GM19025 (cell line): ENCODE data around the gene COPG1.
A peak's percentile ranks its signal among the peaks of the same experiment; 100 is the strongest.

Experiments
- ATAC-seq: cut with Tn5 transposase; IDR thresholded peaks from one replicate; pipeline ENCODE4 v1.9.1; 2021; ENCODE audit warnings: mild to moderate bottlenecking, low read depth, moderate library complexity; ENCODE audit not compliant: unreplicated experiment

The COPG1 gene

DNA sequence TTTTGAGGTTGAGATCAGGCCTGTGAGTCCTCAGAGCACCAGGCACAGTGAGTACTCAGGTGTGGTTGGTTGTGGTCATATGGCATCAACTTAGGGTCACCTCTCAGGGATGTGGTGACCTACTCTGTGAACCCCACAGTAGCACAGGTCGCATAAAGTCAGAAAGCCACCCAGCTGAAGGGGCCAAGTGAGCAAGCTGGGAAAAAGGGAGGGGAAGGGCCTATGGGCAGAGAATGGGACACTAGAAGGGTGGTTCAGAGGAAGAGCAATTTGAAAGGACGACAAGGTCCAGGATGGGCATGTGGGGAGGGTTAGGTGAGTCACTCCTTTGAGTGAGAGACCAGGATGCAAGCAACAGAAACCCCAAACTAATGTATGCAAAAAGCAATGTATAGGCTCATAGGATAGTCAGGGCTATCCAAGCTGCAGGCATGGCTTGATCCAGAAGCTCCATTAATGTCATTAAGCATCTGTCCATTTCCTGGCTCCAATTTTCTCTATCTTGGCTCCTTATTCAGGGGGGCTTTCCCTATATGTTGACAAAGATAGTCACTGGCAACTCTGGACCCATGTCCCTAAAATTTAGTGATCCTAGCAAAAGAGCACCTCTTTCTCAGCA is 62.7 kb downstream of the COPG1 start:
- ATAC-seq = no peak

DNA sequence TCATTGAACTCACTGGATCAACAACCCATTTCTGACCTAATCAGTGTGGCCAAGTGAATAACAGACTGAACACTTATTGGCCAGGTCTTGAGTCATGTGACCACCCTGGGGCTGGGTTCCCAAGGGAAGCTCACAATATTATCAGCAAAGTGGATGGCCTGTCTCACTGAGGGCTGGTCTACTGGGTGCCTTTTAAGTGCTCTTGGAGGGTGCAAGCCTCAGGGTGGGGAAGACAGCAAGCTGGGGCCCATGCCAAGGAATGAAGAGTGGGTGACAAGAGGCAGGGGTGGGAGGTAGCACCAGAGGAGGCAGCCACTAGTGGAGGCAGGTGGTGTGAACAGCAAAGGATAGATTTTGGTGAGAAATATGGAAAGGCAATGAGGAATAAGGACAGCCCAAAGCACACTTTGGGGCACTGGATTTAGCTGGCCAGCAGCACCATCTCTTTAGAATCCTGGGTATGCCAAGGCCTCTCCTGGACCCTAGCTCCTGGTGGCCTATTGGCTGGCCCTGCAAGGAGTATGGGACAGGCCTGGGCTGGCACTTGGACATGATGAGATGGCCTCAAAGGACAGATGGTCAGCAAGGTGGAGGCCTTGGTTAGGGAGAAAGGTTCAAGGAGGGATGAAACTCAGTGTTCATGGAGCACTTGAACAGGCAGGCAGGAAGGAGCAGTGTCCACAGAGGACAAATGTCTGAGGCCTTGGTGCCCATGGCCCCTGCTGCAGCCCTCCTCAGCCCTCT is 63.4 kb downstream of the COPG1 start:
- no peak for ATAC-seq

DNA sequence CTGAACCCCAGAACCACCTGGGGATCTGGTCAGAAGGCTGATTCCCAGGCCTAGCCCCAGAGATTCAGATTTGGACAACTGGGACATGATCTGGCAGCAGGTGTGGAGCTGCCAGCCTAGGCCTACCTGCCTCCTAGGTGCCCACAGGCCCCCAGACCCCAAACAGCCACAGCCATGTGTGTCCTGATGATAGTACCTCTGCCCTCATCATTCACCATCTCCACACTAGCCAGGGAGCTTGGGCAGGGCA is 63.9 kb downstream of the COPG1 start:
- no peak for ATAC-seq

GRCh38 chr3:129313665-129314385 is 64.4 kb downstream of the COPG1 start:
- ATAC-seq = no peak

- ATAC-seq = no peak
Observed at GRCh38 chr3:129314386-129315222, 65.2 kb downstream of the COPG1 start.

GRCh38 chr3:129315223-129315997 is 66.0 kb downstream of the COPG1 start:
- ATAC-seq = no peak

- no peak for ATAC-seq
Observed at GRCh38 chr3:129315998-129316247, 66.5 kb downstream of the COPG1 start.

- ATAC-seq = peak; percentile 30
Observed at GRCh38 chr3:129316248-129317013, 67.0 kb downstream of the COPG1 start.

DNA sequence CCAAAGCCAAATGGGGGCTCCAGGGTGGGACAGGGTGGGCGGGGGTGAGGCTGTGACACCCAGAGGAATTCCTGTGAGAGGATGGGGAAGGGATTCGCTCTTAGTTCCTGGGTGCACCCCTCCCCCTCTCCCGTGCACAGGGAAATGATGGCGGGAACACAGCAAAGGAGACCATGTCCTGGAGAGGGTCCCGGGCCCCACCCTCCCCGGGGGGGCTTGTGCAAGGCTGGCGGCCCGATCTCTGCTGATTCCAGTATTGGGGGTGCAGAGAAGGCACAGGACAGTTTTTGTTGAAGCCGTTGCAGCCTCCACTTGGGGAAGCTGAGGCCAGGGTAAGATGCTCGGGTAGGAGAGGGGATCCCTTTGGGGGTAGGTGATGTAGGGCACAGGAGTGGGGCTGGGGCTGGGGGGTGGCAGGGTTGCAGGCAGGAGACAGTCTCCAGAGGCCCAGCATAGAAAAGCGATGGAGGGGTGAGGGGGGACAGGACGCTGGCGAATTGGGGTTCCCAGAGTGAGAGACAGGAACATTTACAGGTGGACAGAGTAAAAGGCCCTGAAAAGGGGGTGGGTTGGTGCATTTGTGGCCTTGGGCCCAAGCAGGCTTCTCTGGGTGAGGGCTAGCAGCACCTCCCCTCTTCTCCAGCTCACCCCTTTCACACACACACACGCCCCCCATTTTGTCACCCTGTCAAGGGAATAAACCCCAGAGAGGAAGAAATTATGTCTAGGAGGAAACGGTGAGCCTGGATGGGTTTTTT is 67.8 kb downstream of the COPG1 start:
- ATAC-seq = no peak

DNA sequence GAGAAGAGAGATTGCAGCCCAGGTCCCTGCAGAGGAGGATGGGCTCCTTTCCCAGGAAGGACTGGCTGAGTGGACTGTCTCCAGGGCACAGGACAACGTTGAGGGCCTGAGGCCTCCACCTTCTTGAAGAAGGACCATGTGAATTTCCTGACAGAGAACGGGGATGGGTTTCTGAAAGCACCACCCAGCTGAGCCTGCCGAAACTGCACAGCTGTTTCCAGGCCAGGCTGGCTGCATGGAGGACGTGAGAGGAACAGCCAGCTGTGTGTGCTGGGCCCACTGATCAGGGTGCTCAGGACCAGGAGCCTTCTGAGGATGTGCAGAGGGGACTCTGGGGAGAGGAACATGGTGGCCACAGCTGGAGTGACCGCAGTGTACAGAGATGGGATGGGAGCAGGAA is 68.4 kb downstream of the COPG1 start:
- ATAC-seq = no peak

DNA sequence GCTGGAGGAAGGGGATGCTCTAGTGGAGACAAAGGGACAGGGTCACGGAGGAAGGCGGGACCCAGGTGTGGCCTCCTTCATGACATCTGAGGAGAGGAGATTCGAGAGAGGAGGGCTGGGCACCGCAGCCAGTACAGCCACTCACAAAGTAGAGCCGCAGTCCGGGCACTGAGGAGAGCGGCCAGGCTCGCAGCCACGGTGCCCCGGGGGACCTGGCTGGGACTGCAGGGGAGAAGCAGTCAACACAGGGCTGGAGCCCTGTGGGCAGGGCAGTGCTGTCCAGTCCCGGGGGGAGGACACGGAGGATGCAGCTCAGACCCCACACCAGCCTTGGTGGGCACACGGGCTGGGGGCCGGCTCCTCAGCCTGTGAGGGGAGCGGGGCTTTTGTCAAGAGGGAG is 69.5 kb downstream of the COPG1 start:
- ATAC-seq = no peak

- ATAC-seq = no peak
Observed at GRCh38 chr3:129320261-129320660, 70.9 kb downstream of the COPG1 start.

GRCh38 chr3:129320825-129321487 is 71.5 kb downstream of the COPG1 start:
- ATAC-seq = no peak

- ATAC-seq = no peak
Observed at GRCh38 chr3:129321887-129322286, 72.5 kb downstream of the COPG1 start.

- no peak for ATAC-seq
Observed at GRCh38 chr3:129323651-129324294, 74.4 kb downstream of the COPG1 start.

GRCh38 chr3:129324855-129325254 is 75.4 kb downstream of the COPG1 start:
- no peak for ATAC-seq

DNA sequence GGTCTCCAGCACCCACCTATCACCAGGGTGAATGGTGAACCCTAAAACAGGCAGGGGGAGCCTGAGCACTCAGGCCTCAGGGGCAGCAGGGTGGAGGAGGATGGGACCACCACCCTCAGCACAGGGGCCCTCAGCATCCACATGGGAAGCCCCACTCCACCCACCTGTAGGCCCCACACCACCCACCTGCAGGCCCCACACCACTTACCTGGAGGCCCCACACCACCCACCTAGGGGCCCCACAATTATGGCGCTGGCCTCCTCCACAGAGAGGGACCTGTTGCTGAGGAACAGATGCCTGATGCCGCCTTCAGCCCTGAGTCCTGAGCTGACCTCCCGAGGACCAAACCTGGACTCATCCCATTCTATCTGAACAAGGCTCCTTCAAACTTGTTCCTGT is 76.0 kb downstream of the COPG1 start:
- ATAC-seq = no peak

DNA sequence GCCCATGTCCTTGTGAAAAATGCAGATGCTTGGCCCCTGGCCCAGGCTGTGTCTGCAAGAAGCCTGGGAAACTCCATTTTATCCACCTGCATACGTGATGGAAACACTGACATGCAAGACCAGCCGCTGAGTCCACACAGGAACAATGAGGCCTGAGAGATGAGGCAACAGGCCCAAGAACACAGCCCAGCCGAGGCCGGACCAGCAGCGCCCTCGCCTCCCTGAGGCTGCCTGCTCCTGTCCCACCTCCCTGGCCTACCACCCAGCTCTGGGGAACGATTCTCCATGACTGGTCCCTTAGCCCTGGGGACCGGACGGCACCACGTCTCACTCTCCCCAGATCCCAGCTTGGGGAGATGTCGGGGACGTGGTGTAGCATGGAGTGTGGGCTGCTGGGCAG is 76.7 kb downstream of the COPG1 start:
- no peak for ATAC-seq
